HPDE6-E6E7 (cell line): ENCODE measurements around the gene SFXN4.
"Not testable (repeated sequence)": the region's sequence is repeated elsewhere in the genome, so short reads cannot be mapped to it uniquely, and the experiment has no call there.

ENCODE experiments used
- DNase-seq: peaks from one replicate; pipeline ENCODE4 v3.0.0; 2011; ENCODE audit warnings: missing footprints; ENCODE audit errors: extremely low spot score

The SFXN4 gene

GRCh38 chr10:119140603-119141245, 24.8 kb downstream of the SFXN4 start:
- no peak for DNase-seq

- peak; percentile 37 for DNase-seq
Observed at GRCh38 chr10:119139464-119140067, 25.9 kb downstream of the SFXN4 start.

DNA sequence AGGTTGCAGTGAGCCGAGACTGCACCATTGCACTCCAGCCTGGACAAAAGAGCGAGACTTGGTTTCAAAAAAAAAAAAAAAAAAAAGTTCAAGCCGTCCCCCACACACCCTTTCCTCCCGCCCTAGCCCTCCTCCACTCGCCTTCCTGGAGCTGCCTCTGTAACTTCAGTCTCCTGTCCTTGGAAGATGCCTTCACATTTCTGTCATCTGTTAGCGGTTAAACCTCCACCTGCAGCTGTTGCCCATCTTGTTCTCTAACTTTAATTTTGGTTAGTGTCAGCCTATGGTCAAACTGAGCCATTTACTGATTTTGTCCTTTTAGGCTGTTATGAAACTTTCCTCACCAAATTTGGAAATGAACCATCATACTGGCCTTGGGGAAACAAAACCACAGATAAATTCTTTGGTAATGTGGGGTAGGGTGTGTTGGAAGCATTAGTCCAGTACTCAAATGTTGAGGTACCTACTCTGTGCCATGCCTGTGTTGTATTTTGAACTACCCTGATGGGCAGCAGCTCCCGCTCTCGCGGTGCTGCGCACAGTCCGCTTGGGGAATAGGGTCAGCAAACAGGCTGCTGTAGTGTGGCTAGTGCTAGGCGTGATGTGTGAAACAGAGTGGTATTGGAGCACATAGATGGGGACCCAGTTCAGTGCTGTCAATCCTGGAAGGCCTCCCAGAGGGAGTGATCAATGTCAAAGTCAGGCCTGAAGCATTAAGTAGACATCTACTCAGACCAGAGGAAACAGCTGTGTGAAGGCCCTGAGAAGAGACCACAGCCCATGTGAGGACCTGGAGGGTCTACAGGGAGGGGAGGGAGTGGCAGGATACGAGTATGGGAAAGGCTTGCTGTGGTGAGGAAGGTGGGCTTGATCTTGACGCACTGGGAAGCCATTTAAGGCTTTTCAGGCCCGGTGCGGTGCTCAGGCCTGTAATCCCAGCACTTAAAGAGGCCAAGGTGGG, 26.9 kb downstream of the SFXN4 start:
- no peak for DNase-seq

DNA sequence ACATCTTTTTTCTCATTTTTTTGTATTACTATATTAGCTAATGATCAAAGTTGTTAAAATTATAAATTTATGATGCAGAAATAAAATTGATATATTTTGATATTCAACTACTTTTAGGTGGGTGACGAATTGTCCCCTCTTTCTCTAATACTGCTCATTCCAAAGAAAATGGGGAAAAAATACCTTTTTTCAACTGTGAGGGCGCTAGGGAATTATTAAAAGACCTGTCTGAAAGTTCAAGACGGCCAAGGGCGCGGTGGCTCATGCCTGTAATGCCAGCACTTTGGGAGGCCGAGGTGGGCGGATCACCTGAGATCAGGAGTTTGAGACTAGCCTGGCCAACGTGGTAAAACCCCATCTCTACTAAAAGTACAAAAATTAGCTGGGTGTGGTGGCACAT, 27.6 kb downstream of the SFXN4 start:
- not testable (repeated sequence) for DNase-seq

DNA sequence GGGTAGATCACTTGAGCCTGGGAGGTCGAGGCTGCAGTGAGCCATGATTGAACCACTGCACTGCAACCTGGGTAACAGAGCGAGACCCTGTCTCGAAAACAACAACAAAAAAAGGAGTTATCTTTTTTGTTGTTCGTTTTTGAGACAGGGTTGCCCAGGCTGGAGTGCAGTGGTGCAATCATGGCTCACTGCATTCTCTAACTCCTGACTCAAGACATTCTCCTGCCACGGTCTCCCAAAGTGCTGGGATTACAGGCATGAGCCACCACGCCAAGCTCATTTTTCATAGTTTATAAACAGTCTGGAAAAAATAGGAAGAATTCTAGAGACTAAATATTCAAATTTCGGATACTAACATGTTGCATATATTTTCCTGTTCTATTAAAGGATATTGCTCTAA, 29.4 kb downstream of the SFXN4 start:
- DNase-seq = no peak

- no peak for DNase-seq
Observed at GRCh38 chr10:119135513-119135881, 30.0 kb downstream of the SFXN4 start.

DNA sequence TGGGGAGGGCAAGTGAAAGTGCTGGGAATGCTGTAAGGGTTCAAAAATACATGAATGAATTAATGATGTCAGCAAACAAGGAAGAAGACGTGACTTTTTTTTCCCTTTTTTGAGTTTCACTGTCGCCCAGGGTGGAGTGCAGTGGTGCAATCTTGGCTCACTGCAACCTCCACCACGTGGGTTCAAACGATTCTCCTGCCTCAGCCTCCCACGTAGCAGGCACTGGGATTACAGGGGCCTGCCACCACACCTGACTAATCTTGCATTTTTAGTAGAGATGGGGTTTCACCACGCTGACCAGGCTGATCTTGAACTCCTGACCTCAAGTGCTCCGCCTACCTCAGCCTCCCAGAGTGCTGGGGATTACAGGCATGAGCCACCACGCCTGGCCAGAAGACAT, 31.6 kb downstream of the SFXN4 start:
- no peak for DNase-seq

DNA sequence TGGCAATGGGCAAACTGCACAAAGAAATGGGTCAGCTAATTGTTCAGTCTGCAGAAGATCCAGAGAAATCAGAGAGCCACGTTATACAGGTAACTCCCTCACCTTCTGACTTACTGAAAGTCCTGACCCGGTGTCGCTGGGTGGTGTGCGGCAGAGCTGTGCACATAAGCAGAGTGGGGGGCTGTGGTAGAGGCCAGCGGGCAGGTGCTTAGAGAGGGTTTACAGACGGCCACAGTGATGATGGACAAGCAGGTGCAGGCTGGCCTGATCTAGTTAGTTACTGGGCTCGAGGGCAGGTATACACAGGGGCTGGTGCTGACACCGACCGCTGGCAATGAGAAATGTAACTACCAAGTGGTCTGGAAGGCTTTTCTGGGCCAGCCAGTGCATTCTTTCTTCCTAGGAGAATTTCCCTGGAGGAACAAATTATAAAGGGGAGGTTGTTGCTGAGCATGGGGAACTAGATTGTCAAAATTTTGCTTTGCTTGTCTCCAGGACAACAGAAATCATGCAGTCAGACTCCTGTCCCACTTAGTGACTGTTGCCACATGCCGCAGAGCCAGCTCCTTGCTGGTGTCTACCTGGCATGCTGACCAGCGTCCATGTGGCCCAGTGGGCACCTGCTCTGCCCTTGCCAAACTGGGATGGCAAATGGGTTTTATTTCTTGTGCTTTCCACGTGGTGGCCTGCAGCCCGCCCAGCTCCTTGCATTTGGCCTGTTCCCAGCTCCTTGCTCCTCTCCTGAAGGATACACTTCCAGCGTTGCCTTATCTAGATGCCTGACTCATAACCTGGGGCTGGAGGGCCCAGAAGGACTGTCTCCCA, 32.8 kb downstream of the SFXN4 start:
- DNase-seq = no peak

- DNase-seq = no peak
Observed at GRCh38 chr10:119131512-119132240, 33.8 kb downstream of the SFXN4 start.

- DNase-seq = no peak
Observed at GRCh38 chr10:119129721-119130120, 35.8 kb downstream of the SFXN4 start.

DNA sequence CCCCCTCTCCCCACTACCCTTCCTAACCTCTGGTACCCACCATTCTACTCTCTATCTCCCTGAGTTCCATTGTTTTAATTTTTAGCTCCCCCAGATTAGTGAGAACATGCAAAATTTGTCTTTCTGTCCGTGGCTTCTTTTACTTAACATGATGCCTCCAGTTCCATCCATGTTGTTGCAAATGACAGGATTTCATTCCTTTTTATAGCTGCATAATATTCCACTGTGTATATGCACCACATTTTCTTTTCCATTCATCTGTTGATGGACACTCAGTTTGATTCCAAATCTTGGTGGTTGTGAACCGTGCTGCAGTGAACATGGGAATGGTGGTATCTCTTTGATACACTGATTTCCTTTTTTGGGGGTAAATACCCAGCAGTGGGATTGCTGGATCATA, 39.6 kb downstream of the SFXN4 start:
- DNase-seq = no peak

DNA sequence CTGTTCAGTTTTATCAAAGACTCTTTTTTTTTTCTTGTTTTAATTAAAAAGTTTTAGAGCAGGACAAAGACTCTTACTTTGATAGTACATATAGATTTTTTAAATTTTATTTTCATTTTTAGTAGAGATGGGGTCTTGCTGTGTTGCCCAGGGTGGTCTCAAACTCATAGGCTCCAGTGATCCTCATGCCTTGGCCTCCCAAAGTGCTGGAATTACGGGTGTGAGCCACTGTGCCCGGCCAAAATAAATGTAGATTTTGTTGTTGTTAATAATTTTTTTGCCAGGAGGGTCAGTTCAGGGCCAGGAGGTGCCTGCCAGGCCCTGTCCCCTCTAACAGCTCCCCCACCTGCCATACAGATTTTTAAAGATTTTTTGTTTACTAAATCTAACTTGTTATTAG, 44.6 kb downstream of the SFXN4 start:
- no peak for DNase-seq

- DNase-seq = no peak
Observed at GRCh38 chr10:119120413-119120867, 45.1 kb downstream of the SFXN4 start.

GRCh38 chr10:119119400-119119799, 46.1 kb downstream of the SFXN4 start:
- DNase-seq = no peak

DNA sequence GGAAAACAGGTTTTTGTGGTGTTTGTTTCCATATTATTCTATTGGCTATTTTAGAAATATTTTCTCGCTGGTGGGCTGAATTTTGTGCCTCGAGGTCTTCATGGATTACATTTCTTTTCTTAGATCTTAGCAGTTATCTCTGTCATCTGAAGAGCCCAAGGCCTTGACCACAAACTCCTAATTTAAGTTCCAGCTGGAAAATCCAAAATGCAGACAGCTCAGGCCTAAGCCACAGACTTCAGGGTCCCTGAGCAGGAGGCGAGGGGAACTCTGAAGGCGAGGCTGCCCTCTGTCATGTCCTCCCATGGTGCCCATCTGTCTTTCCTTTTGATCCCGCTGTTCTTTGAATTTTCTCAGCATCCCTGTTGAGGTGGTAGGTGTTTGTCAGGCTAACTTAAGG, 47.3 kb downstream of the SFXN4 start:
- DNase-seq = no peak

GRCh38 chr10:119116326-119116951, 49.1 kb downstream of the SFXN4 start:
- no peak for DNase-seq

- DNase-seq = no peak
Observed at GRCh38 chr10:119115926-119116325, 49.6 kb downstream of the SFXN4 start.

GRCh38 chr10:119113751-119114732, 51.5 kb downstream of the SFXN4 start:
- DNase-seq = no peak

DNA sequence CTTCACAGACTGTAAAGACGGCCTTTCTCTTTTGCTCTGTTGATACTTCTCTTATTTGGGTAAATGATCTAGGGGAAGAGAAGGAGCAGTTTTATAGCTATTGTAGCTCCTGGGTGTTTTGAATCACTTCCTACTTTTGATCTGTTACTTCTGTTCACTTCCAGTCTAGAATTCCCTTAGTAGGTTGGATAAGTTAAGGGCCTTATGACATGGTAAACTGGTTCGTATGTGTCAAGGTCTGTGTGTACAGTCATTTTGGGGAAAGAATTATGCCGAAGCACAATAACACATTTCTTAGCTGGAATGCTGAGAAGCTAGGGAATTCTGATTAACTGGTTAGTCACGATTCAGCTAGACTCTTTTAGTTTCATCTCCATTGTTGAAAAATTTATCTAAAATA, 53.5 kb downstream of the SFXN4 start:
- no peak for DNase-seq
